ENCODE results near the gene ATP1B3.
"Not testable (repeated sequence)": the region's sequence is repeated elsewhere in the genome, so short reads cannot be mapped to it uniquely, and the experiment has no call there.

- TF ChIP-seq CTCF (IDR thresholded peaks at IDR 0.05; ENCODE audit: low read length); EZH2 (optimal IDR thresholded peaks at IDR 0.05; ENCODE audit: low read depth, low read length): not testable (repeated sequence)
Observed at GRCh38 chr3:141925677-141926076, 49.2 kb downstream of the ATP1B3 start.
